HEK293 (cell line): ENCODE measurements around the gene FAAP100.

ENCODE experiments used
- ATF2 ChIP-seq: fragments of 450-650 bp; formaldehyde crosslinking; IDR thresholded peaks from 2 replicates; pipeline ENCODE4 v1.5.1; 2016; ENCODE audit warnings: missing biosample characterization, missing genetic modification characterization, low read depth
- KLF1 ChIP-seq: fragments of 450-650 bp; formaldehyde crosslinking; IDR thresholded peaks from 2 replicates; pipeline ENCODE4 v1.5.1; 2016; ENCODE audit warnings: missing biosample characterization, missing genetic modification characterization
- KLF16 ChIP-seq: fragments of 450-650 bp; formaldehyde crosslinking; IDR thresholded peaks from 2 replicates; pipeline ENCODE4 v1.5.1; 2017; ENCODE audit warnings: missing biosample characterization, missing genetic modification characterization
- PATZ1 ChIP-seq: fragments of 450-650 bp; formaldehyde crosslinking; IDR thresholded peaks from 2 replicates; pipeline ENCODE4 v1.5.1; 2016; ENCODE audit warnings: missing biosample characterization, missing genetic modification characterization
- PRDM1 ChIP-seq: fragments of 450-650 bp; formaldehyde crosslinking; IDR thresholded peaks from 2 replicates; pipeline ENCODE4; 2016; ENCODE audit warnings: missing biosample characterization, missing genetic modification characterization
- PRDM6 ChIP-seq: fragments of 450-650 bp; formaldehyde crosslinking; IDR thresholded peaks from 2 replicates; pipeline ENCODE4 v1.5.1; 2017; ENCODE audit warnings: missing biosample characterization, missing genetic modification characterization
- RBAK ChIP-seq: fragments of 450-650 bp; formaldehyde crosslinking; IDR thresholded peaks from 2 replicates; pipeline ENCODE4 v1.5.1; 2016; ENCODE audit warnings: missing biosample characterization, missing genetic modification characterization
- ZNF10 ChIP-seq: fragments of 450-650 bp; formaldehyde crosslinking; IDR thresholded peaks from 2 replicates; pipeline ENCODE4 v1.5.1; 2017; ENCODE audit warnings: missing biosample characterization, missing genetic modification characterization
- ZNF133 ChIP-seq: fragments of 450-650 bp; formaldehyde crosslinking; IDR thresholded peaks from 2 replicates; pipeline ENCODE4 v1.5.1; 2016; ENCODE audit warnings: missing biosample characterization, missing genetic modification characterization
- ZNF324 ChIP-seq: fragments of 450-650 bp; formaldehyde crosslinking; IDR thresholded peaks from 2 replicates; pipeline ENCODE4 v1.5.1; 2016; ENCODE audit warnings: missing biosample characterization, missing genetic modification characterization
- ZNF341 ChIP-seq: fragments of 450-650 bp; formaldehyde crosslinking; IDR thresholded peaks from 2 replicates; pipeline ENCODE4; 2016; ENCODE audit warnings: low read depth, missing biosample characterization, missing genetic modification characterization
- ZNF362 ChIP-seq: fragments of 450-650 bp; formaldehyde crosslinking; IDR thresholded peaks from 2 replicates; pipeline ENCODE4 v1.5.1; 2016; ENCODE audit warnings: missing biosample characterization, missing genetic modification characterization
- ZNF366 ChIP-seq: fragments of 450-650 bp; formaldehyde crosslinking; conservative IDR thresholded peaks from 2 replicates; pipeline ENCODE4 v1.5.1; 2016; ENCODE audit warnings: missing biosample characterization, missing genetic modification characterization
- ZNF449 ChIP-seq: fragments of 450-650 bp; formaldehyde crosslinking; IDR thresholded peaks from 2 replicates; pipeline ENCODE4 v1.5.1; 2017; ENCODE audit warnings: missing biosample characterization, mild to moderate bottlenecking, missing genetic modification characterization, moderate library complexity
- ZNF488 ChIP-seq: fragments of 450-650 bp; formaldehyde crosslinking; IDR thresholded peaks from 2 replicates; pipeline ENCODE4 v1.5.1; 2016; ENCODE audit warnings: missing biosample characterization, missing genetic modification characterization
- ZNF501 ChIP-seq: fragments of 450-650 bp; formaldehyde crosslinking; IDR thresholded peaks from 2 replicates; pipeline ENCODE4 v1.5.1; 2016; ENCODE audit warnings: missing biosample characterization, missing genetic modification characterization
- ZNF518A ChIP-seq: fragments of 450-650 bp; formaldehyde crosslinking; conservative IDR thresholded peaks from 2 replicates; pipeline ENCODE4 v1.5.1; 2016; ENCODE audit warnings: low read depth, missing biosample characterization, missing genetic modification characterization
- ZNF624 ChIP-seq: fragments of 450-650 bp; formaldehyde crosslinking; IDR thresholded peaks from 2 replicates; pipeline ENCODE4 v1.5.1; 2017; ENCODE audit warnings: missing biosample characterization, missing genetic modification characterization
- ZNF677 ChIP-seq: fragments of 450-650 bp; IDR thresholded peaks from 2 replicates; pipeline ENCODE4 v1.5.0; 2018; ENCODE audit warnings: missing biosample characterization, mild to moderate bottlenecking, missing genetic modification characterization, moderate library complexity
- ZNF830 ChIP-seq: fragments of 450-650 bp; IDR thresholded peaks from 2 replicates; pipeline ENCODE4 v1.5.0; 2018; ENCODE audit warnings: missing biosample characterization, missing genetic modification characterization, low read depth, mild to moderate bottlenecking, moderate library complexity
- TF ChIP-seq, protein P1 (sequence below): fragments of 450-650 bp; formaldehyde crosslinking; IDR thresholded peaks from 2 replicates; pipeline ENCODE4; 2016; ENCODE audit warnings: missing biosample characterization, missing genetic modification characterization

FAAP100 gene

GRCh38 chr17:81583589-81584342 is 31.6 kb upstream of the FAAP100 start (continued):
- TF ChIP-seq ZNF518A (tag by site-specific recombination) (0 out of 2 replicates have a peak, but pooled peaks have one; percentile 24), ZNF133 (tag by site-specific recombination) (no peak), ZNF362 (tag by site-specific recombination) (no peak), PRDM6 (tag by site-specific recombination) (peak; percentile 100), PATZ1 (peak; percentile 77), ZNF830 (no peak), ZNF10 (tag by site-specific recombination) (peak; percentile 81; the same call in 1 of the 2 replicates), KLF16 (no peak), ZNF341 (tag by site-specific recombination) (peak; percentile 80), RBAK (tag by site-specific recombination) (no peak), ZNF324 (tag by site-specific recombination) (peak; percentile 55; the same call in 1 of the 2 replicates), ZNF677 (tag by site-specific recombination) (no peak), ZNF366 (peak; percentile 94), ZNF449 (tag by site-specific recombination) (peak; percentile 76), PRDM1 (tag by site-specific recombination) (no peak), ZNF488 (tag by site-specific recombination) (peak; percentile 91), KLF1 (tag by site-specific recombination) (peak; percentile 25; the same call in 1 of the 2 replicates), ATF2 (peak; percentile 79), ZNF624 (tag by site-specific recombination) (no peak), ZNF501 (no peak)
- TF ChIP-seq, protein P1, sequence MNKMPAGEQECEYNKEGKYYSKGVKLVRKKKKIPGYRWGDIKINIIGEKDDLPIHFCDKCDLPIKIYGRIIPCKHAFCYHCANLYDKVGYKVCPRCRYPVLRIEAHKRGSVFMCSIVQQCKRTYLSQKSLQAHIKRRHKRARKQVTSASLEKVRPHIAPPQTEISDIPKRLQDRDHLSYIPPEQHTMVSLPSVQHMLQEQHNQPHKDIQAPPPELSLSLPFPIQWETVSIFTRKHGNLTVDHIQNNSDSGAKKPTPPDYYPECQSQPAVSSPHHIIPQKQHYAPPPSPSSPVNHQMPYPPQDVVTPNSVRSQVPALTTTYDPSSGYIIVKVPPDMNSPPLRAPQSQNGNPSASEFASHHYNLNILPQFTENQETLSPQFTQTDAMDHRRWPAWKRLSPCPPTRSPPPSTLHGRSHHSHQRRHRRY (tag by site-specific recombination) = peak; percentile 91; the same call in 1 of the 2 replicates
